ENCODE results near the gene MYL9.

Gene MYL9

GRCh38 chr20:36544134-36545018 is 3.1 kb downstream of the MYL9 start:
- TF ChIP-seq CTCF (IDR thresholded peaks at IDR 0.05): no peak
- Histone ChIP-seq H3K27ac (peak overlapping the region; percentile 98 to 99), H3K4me3 (peak overlapping the region; percentile 84)
- no peak for DNase-seq (ENCODE audit: low spot score)

- no peak for TF ChIP-seq CTCF (IDR thresholded peaks at IDR 0.05)
- peak overlapping the region; percentile 84 for H3K4me3 ChIP-seq
- DNase-seq (ENCODE audit: low spot score): no peak
- peak overlapping the region; percentile 98 to 99 for H3K27ac ChIP-seq
These were observed 4.9 kb downstream of the MYL9 start for GRCh38 chr20:36546111-36546736.

- DNase-seq (ENCODE audit: low spot score): no peak
- Histone ChIP-seq H3K27ac (peak overlapping the region; percentile 98 to 99), H3K4me3 (peak overlapping the region; percentile 84)
These were observed 6.1 kb downstream of the MYL9 start for GRCh38 chr20:36547186-36548005.

GRCh38 chr20:36548006-36548315 is 6.6 kb downstream of the MYL9 start:
- no peak for DNase-seq (ENCODE audit: low spot score)
- no peak for TF ChIP-seq CTCF (IDR thresholded peaks at IDR 0.05)
- Histone ChIP-seq H3K27ac (peak overlapping the region in 1 of 2 donors; percentile 98), H3K4me3 (peak overlapping the region; percentile 84)

More at GRCh38 chr20:36547186-36548005, 6.1 kb downstream of the MYL9 start:
- TF ChIP-seq CTCF (IDR thresholded peaks at IDR 0.05): no peak

GRCh38 chr20:36548704-36549627 is 7.6 kb downstream of the MYL9 start:
- no peak for DNase-seq (ENCODE audit: low spot score)
- no peak for TF ChIP-seq CTCF (IDR thresholded peaks at IDR 0.05)
- peak overlapping the region; percentile 4 for H3K4me3 ChIP-seq
- peak overlapping the region; percentile 51 to 98 for H3K27ac ChIP-seq

GRCh38 chr20:36549628-36549941 is 8.3 kb downstream of the MYL9 start:
- Histone ChIP-seq H3K4me3 (peak overlapping the region; percentile 4), H3K27ac (peak overlapping the region; percentile 51 to 98)
- DNase-seq (ENCODE audit: low spot score): no peak
- TF ChIP-seq CTCF (IDR thresholded peaks at IDR 0.05): no peak
